ENCODE measurements around the gene EEF2KMT. TPM values are rescaled to one million over a fixed set of nuclear protein-coding genes. Genes with fewer than 3 reads are reported as not detected.
A peak's percentile ranks its signal among the peaks of the same experiment; 100 is the strongest.

EEF2KMT gene
- total RNA-seq, 1 donor from 2014 or later, result 9.5 TPM

- Histone ChIP-seq H3K4me1 (no peaks in the 10 kb centered on the region), H3K9me3 (no peaks in the 10 kb centered on the region), H3K27me3 (ENCODE audit: low read depth) (no peaks in the 10 kb centered on the region), H3K4me3 (no peak overlapping the region), H3K36me3 (peaks cover 31% of the 10 kb centered on the region), H3K27ac (no peak overlapping the region)
- ATAC-seq (no peak), DNase-seq (no peak)
- intact Hi-C loops (cut with DNase I), result no loop called here
- no peak for TF ChIP-seq CTCF (IDR thresholded peaks at IDR 0.05)
These were observed 54.9 kb downstream of the EEF2KMT start for GRCh38 chr16:5042574-5043171.

GRCh38 chr16:5041600-5042133, 55.9 kb downstream of the EEF2KMT start:
- DNase-seq (peak; percentile 9), ATAC-seq (no peak)
- Histone ChIP-seq H3K27me3 (ENCODE audit: low read depth) (no peaks in the 10 kb centered on the region), H3K27ac (no peak overlapping the region), H3K9me3 (no peaks in the 10 kb centered on the region), H3K36me3 (peaks cover 21% of the 10 kb centered on the region), H3K4me3 (no peak overlapping the region), H3K4me1 (no peaks in the 10 kb centered on the region)
- intact Hi-C loops (cut with DNase I), result no loop called here
- TF ChIP-seq CTCF (IDR thresholded peaks at IDR 0.05), result no peak

GRCh38 chr16:5040451-5040850, 57.1 kb downstream of the EEF2KMT start:
- no peak for TF ChIP-seq CTCF (IDR thresholded peaks at IDR 0.05)
- Histone ChIP-seq H3K9me3 (no peaks in the 10 kb centered on the region), H3K4me3 (no peak overlapping the region), H3K36me3 (peaks cover 9% of the 10 kb centered on the region), H3K27ac (no peak overlapping the region), H3K27me3 (ENCODE audit: low read depth) (no peaks in the 10 kb centered on the region), H3K4me1 (no peaks in the 10 kb centered on the region)
- DNase-seq (peak; percentile 20), ATAC-seq (no peak)
- intact Hi-C loops (cut with DNase I), result no loop called here

GRCh38 chr16:5036228-5037156, 61.1 kb downstream of the EEF2KMT start:
- Histone ChIP-seq H3K27me3 (ENCODE audit: low read depth) (no peaks in the 10 kb centered on the region), H3K4me3 (no peak overlapping the region), H3K4me1 (peaks cover 16% of the 10 kb centered on the region), H3K9me3 (no peaks in the 10 kb centered on the region), H3K36me3 (no peaks in the 10 kb centered on the region), H3K27ac (no peak overlapping the region)
- TF ChIP-seq CTCF (IDR thresholded peaks at IDR 0.05), result no peak
- intact Hi-C loops (cut with DNase I), result no loop called here
- ATAC-seq, result no peak
- DNase-seq, result peak; percentile 27

GRCh38 chr16:5035909-5036227, 61.7 kb downstream of the EEF2KMT start:
- Histone ChIP-seq H3K4me1 (peaks cover 16% of the 10 kb centered on the region), H3K9me3 (no peaks in the 10 kb centered on the region), H3K27me3 (ENCODE audit: low read depth) (no peaks in the 10 kb centered on the region), H3K27ac (no peak overlapping the region), H3K36me3 (no peaks in the 10 kb centered on the region), H3K4me3 (no peak overlapping the region)
- DNase-seq (no peak), ATAC-seq (no peak)
- intact Hi-C loops (cut with DNase I), result no loop called here
- no peak for TF ChIP-seq CTCF (IDR thresholded peaks at IDR 0.05)

Other genes with a start within 250 kb of the EEF2KMT start
- 60.5 TPM for gene PPL, start 160.6 kb downstream of the EEF2KMT start, total RNA-seq
- gene SEC14L5, start 139.5 kb downstream of the EEF2KMT start, total RNA-seq, result 0.41 TPM
- 24.1 TPM for gene NAGPA, start 63.9 kb downstream of the EEF2KMT start, total RNA-seq
- gene C16orf89, start 31.8 kb downstream of the EEF2KMT start, total RNA-seq, result 198 TPM
- 17.8 TPM for gene ALG1, start 26.0 kb downstream of the EEF2KMT start, total RNA-seq